HFF-Myc (cell line): ENCODE measurements around the gene MLXIPL.
A peak's percentile ranks its signal among the peaks of the same experiment; 100 is the strongest.

Experiments used
- DNase-seq: peaks from one replicate; pipeline ENCODE4 v3.0.0-alpha.2; 2011; ENCODE audit warnings: low read depth; ENCODE audit errors: extremely low read depth
- H3K4me3 ChIP-seq: replicated peaks from 2 replicates; pipeline ENCODE4 v1.5.1; 2011; ENCODE audit warnings: low read depth, mild to moderate bottlenecking, control low read depth, low read length
- CTCF ChIP-seq: IDR thresholded peaks from 2 replicates; pipeline ENCODE4 v1.5.1; 2012; ENCODE audit warnings: mild to moderate bottlenecking, low read depth, low read length, control low read depth; ENCODE audit errors: missing control alignments

The MLXIPL gene

GRCh38 chr7:73650524-73650923, 26.2 kb upstream of the MLXIPL start:
- H3K4me3 ChIP-seq, result no peak overlapping the region
- no peak for DNase-seq
- TF ChIP-seq CTCF, result no peak

GRCh38 chr7:73649576-73649975, 25.3 kb upstream of the MLXIPL start:
- no peak for DNase-seq
- TF ChIP-seq CTCF, result no peak

GRCh38 chr7:73648593-73649332, 24.4 kb upstream of the MLXIPL start:
- no peak overlapping the region for H3K4me3 ChIP-seq
- DNase-seq, result no peak
- TF ChIP-seq CTCF, result no peak

More at GRCh38 chr7:73649576-73649975, 25.3 kb upstream of the MLXIPL start:
- H3K4me3 ChIP-seq, result no peak overlapping the region

- TF ChIP-seq CTCF, result no peak
- no peak for DNase-seq
- peak overlapping the region; percentile 24 for H3K4me3 ChIP-seq
These were observed 23.6 kb upstream of the MLXIPL start for GRCh38 chr7:73647725-73648592.

- H3K4me3 ChIP-seq, result no peak overlapping the region
- no peak for TF ChIP-seq CTCF
These were observed 22.7 kb upstream of the MLXIPL start for GRCh38 chr7:73646785-73647724.

GRCh38 chr7:73645643-73646174, 21.4 kb upstream of the MLXIPL start:
- DNase-seq, result no peak
- no peak for TF ChIP-seq CTCF
- H3K4me3 ChIP-seq, result no peak overlapping the region

More at GRCh38 chr7:73646785-73647724, 22.7 kb upstream of the MLXIPL start:
- DNase-seq, result no peak
